Osteoblast (primary cell): ENCODE measurements around the gene CPNE4. TPM values are rescaled to one million over a fixed set of nuclear protein-coding genes. Genes with fewer than 3 reads are reported as not detected.

Source experiments
- DNase-seq: peaks from one replicate; pipeline ENCODE4 v3.0.0; 2011; ENCODE audit warnings: low spot score, mixed read lengths; ENCODE audit not compliant: insufficient read length; ENCODE audit errors: missing footprints
- H2AFZ ChIP-seq: 2 replicates; pipeline ENCODE4 v1.6.0; 2011; ENCODE audit warnings: mild to moderate bottlenecking, low read length
- H3K27ac ChIP-seq: 2 replicates; pipeline ENCODE4 v1.5.1; 2011; ENCODE audit warnings: mild to moderate bottlenecking, low read depth, low read length, moderate library complexity
- H3K27me3 ChIP-seq: 2 replicates; pipeline ENCODE4 v1.6.0; 2012; ENCODE audit warnings: mild to moderate bottlenecking, control low read depth, inconsistent platforms, low read length, moderate library complexity; ENCODE audit not compliant: insufficient read depth
- H3K36me3 ChIP-seq: 2 replicates; pipeline ENCODE4 v1.5.1; 2011; ENCODE audit warnings: mild to moderate bottlenecking, low read length, control low read depth, moderate library complexity; ENCODE audit not compliant: insufficient read depth
- H3K4me1 ChIP-seq: 2 replicates; pipeline ENCODE4 v1.5.1; 2011; ENCODE audit warnings: mild to moderate bottlenecking, low read length, control low read depth, moderate library complexity; ENCODE audit not compliant: insufficient read depth
- H3K4me2 ChIP-seq: 2 replicates; pipeline ENCODE4 v1.6.0; 2011; ENCODE audit warnings: mild to moderate bottlenecking, low read length; ENCODE audit not compliant: insufficient read depth
- H3K4me3 ChIP-seq: fragments of 200-600 bp; sonication (generic); 3 replicates; pipeline ENCODE4 v1.5.1; 2012; ENCODE audit warnings: mild to moderate bottlenecking, low read length, inconsistent platforms; ENCODE audit not compliant: insufficient read depth
- H3K79me2 ChIP-seq: 2 replicates; pipeline ENCODE4 v1.6.0; 2012; ENCODE audit warnings: mild to moderate bottlenecking, low read length, control low read depth, inconsistent platforms; ENCODE audit not compliant: insufficient read depth
- H3K9me3 ChIP-seq: 2 replicates; pipeline ENCODE4 v1.5.1; 2011; ENCODE audit warnings: low read depth, low read length, control low read depth
- H4K20me1 ChIP-seq: 2 replicates; pipeline ENCODE4 v1.6.0; 2012; ENCODE audit warnings: mild to moderate bottlenecking, low read length, control low read depth; ENCODE audit not compliant: insufficient read depth
- total RNA-seq: library from RNA; depleted of rRNA; stranded (reverse); fragments of >200 nt; gene quantifications from 2 replicates; pipeline ENCODE4 v1.2.3, GENCODE V29; 2012
- TF ChIP-seq, protein P1 (sequence below): IDR thresholded peaks from 2 replicates; pipeline ENCODE4 v1.5.1; 2011; ENCODE audit warnings: mild to moderate bottlenecking, low read depth, low read length, moderate library complexity; ENCODE audit errors: extremely low read depth

Gene CPNE4
- total RNA-seq, 1 donor: not detected

DNA sequence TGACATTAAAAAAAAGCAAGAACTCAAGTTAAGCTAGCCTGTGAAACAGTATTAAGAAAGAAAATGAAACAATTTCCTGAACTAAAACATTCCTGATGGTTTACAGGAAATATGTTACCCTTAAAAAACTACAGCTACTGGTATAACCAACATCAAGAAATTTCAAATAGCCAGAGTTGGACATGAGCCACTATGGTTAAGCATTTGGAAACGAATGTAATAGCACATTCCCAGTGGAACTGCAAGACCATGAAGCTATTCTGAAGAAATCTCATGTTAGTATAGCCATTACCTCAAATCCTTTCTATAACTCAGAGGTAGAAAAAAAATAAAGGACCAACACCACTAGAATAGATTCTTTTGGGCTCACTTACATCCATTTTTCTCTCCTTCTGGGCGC is 30.2 kb downstream of the CPNE4 start:
- Histone ChIP-seq H3K9me3 (no peaks in the 10 kb centered on the region), H3K79me2 (no peaks in the 10 kb centered on the region), H3K27me3 (no peaks in the 10 kb centered on the region), H3K27ac (no peak overlapping the region), H3K4me2 (no peak overlapping the region), H3K4me1 (no peaks in the 10 kb centered on the region), H3K4me3 (no peak overlapping the region), H3K36me3 (no peaks in the 10 kb centered on the region), H2AFZ (no peak overlapping the region), H4K20me1 (no peaks in the 10 kb centered on the region)
- DNase-seq: no peak
- TF ChIP-seq, protein P1, sequence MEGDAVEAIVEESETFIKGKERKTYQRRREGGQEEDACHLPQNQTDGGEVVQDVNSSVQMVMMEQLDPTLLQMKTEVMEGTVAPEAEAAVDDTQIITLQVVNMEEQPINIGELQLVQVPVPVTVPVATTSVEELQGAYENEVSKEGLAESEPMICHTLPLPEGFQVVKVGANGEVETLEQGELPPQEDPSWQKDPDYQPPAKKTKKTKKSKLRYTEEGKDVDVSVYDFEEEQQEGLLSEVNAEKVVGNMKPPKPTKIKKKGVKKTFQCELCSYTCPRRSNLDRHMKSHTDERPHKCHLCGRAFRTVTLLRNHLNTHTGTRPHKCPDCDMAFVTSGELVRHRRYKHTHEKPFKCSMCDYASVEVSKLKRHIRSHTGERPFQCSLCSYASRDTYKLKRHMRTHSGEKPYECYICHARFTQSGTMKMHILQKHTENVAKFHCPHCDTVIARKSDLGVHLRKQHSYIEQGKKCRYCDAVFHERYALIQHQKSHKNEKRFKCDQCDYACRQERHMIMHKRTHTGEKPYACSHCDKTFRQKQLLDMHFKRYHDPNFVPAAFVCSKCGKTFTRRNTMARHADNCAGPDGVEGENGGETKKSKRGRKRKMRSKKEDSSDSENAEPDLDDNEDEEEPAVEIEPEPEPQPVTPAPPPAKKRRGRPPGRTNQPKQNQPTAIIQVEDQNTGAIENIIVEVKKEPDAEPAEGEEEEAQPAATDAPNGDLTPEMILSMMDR: no peak

DNA sequence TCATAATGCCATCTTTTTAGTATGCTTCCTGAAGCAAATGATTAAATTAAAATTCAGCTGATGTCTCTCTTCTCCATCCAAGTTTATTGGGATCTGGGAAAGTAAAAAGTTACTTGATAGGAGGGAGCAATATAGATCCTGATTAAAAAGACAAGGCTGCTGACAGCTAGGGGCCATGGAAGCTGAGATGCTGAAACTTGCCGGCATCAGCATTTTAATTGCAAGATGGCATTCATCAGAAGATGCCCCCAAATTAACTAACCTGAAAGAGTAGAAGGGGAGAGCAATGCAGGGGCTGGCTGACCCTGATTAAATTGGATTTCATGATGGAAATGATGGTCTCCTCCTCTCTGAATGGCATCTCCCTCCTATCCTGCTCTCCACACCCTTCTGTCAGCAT is 31.1 kb downstream of the CPNE4 start:
- H2AFZ ChIP-seq: no peak overlapping the region
- no peaks in the 10 kb centered on the region for H4K20me1 ChIP-seq
- H3K4me1 ChIP-seq: no peaks in the 10 kb centered on the region
- no peaks in the 10 kb centered on the region for H3K9me3 ChIP-seq
- H3K36me3 ChIP-seq: no peaks in the 10 kb centered on the region
- H3K27ac ChIP-seq: no peak overlapping the region
- DNase-seq: no peak
- H3K79me2 ChIP-seq: no peaks in the 10 kb centered on the region
- TF ChIP-seq, protein P1: no peak
- no peaks in the 10 kb centered on the region for H3K27me3 ChIP-seq
- H3K4me2 ChIP-seq: no peak overlapping the region
- H3K4me3 ChIP-seq: no peak overlapping the region

DNA sequence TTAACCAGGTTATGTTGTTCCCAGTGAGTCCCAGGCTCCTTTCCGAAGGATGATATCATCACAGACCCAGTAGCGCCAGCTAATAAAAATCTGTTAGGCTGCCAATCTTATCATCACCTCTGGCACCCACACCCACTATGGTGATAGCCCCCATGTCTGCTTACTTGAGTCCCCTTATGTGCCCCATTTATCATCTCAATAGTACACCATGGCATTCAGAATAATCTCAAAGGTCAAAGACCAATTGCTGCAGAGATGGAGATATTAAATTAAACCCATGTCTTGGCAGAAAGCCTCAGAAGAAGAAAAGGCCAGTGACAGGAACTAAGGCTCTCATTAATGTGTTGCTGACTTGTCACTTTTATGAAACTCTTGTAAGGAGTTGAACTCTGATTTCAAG is 32.8 kb downstream of the CPNE4 start:
- TF ChIP-seq, protein P1: no peak
- no peak overlapping the region for H3K27ac ChIP-seq
- no peaks in the 10 kb centered on the region for H3K36me3 ChIP-seq
- no peak for DNase-seq
- H3K79me2 ChIP-seq: no peaks in the 10 kb centered on the region
- H3K27me3 ChIP-seq: no peaks in the 10 kb centered on the region
- H3K9me3 ChIP-seq: no peaks in the 10 kb centered on the region
- no peaks in the 10 kb centered on the region for H3K4me1 ChIP-seq
- no peak overlapping the region for H3K4me3 ChIP-seq
- H4K20me1 ChIP-seq: no peaks in the 10 kb centered on the region
- H3K4me2 ChIP-seq: no peak overlapping the region
- H2AFZ ChIP-seq: no peak overlapping the region

DNA sequence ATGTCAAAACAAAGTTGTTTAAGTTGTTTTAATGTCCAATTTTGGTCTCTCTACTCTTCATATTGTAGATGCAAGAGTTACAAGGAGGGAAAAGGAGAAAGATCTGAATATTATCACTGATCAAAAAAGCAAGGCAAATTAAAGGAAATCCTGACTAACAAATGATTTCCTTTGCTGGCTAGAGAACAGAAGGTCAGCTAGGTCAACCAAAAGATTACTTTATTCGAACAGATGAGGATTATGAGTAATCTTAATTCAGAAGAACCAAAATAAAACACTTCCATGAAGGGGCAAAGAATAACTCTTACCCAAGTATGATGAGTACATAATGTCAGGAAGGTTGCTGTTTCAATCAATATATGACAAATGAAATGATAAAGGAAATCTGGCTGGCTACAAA is 33.8 kb downstream of the CPNE4 start:
- no peak for DNase-seq
- no peak overlapping the region for H3K4me2 ChIP-seq
- H3K4me1 ChIP-seq: no peaks in the 10 kb centered on the region
- H3K27ac ChIP-seq: no peak overlapping the region
- no peak overlapping the region for H3K4me3 ChIP-seq
- no peaks in the 10 kb centered on the region for H3K9me3 ChIP-seq
- no peak overlapping the region for H2AFZ ChIP-seq
- no peaks in the 10 kb centered on the region for H3K79me2 ChIP-seq
- H4K20me1 ChIP-seq: no peaks in the 10 kb centered on the region
- TF ChIP-seq, protein P1: no peak
- H3K36me3 ChIP-seq: no peaks in the 10 kb centered on the region
- no peaks in the 10 kb centered on the region for H3K27me3 ChIP-seq
